A673 (cell line): ENCODE data around the gene BHLHE23.

Experiments used
- CTCF ChIP-seq: fragments of 300-800, 200-600 bp; sonication (generic); conservative IDR thresholded peaks from 2 replicates; pipeline ENCODE4 v1.5.1; 2017; ENCODE audit warnings: low read depth, mild to moderate bottlenecking, antibody characterized with exemption, low read length, moderate library complexity, mixed read lengths
- EZH2 ChIP-seq: fragments of 200-600 bp; sonication (generic); IDR thresholded peaks from 2 replicates; pipeline ENCODE4 v1.6.1; 2017; ENCODE audit warnings: borderline replicate concordance, low read depth, mild to moderate bottlenecking, mixed read lengths, antibody characterized with exemption, low read length; ENCODE audit not compliant: poor library complexity, severe bottlenecking

GRCh38 chr20:63009045-63009961, 2.5 kb upstream of the BHLHE23 start:
- peak; percentile 94 for TF ChIP-seq CTCF
- TF ChIP-seq EZH2: no peak
